H1 (cell line): ENCODE measurements around the gene MAN2C1. TPM values are rescaled to one million over a fixed set of nuclear protein-coding genes. Genes with fewer than 3 reads are reported as not detected.

Source experiments
- CTCF ChIA-PET: fragments of 300-600 bp; sonication (Branson Sonifier 250); formaldehyde crosslinking; loops from one replicate; lab custom pipeline; 2021; ENCODE audit not compliant: partially characterized antibody; lab: Charles Lee
- POLR2A ChIA-PET: fragments of 300-600 bp; sonication (Branson Sonifier 250); formaldehyde crosslinking; loops from one replicate; lab custom pipeline; 2021; ENCODE audit warnings: inconsistent platforms; ENCODE audit not compliant: partially characterized antibody; lab: Charles Lee
- DNase-seq, 2 experiments: peaks; one replicate each; pipeline versions ENCODE4 v3.0.0 to v3.0.0-alpha.2; 2010 to 2022; ENCODE audit warnings: low spot score in 2 of 2, low read depth in 1 of 2, mixed read lengths in 1 of 2
- FAIRE-seq: peaks from 2 replicates; lab custom pipeline; 2011; peaks lifted over from hg19 to GRCh38; lab: Jason Lieb, UNC
- H2AFZ ChIP-seq: 2 replicates; pipeline ENCODE4 v1.8.1; 2012; ENCODE audit warnings: low read length, inconsistent platforms
- H2AK5ac ChIP-seq: 2 replicates; pipeline ENCODE4 v1.6.1; 2013; ENCODE audit warnings: low read depth, low read length
- H2BK120ac ChIP-seq: replicated peaks from 2 replicates; pipeline ENCODE3; 2013; ENCODE audit warnings: low read depth, low read length, inconsistent platforms
- H2BK12ac ChIP-seq: 2 replicates; pipeline ENCODE4 v1.6.1; 2013; ENCODE audit warnings: low read depth, low read length
- H2BK15ac ChIP-seq: 2 replicates; pipeline ENCODE4 v1.6.1; 2013; ENCODE audit warnings: low read length
- H2BK20ac ChIP-seq: 2 replicates; pipeline ENCODE4 v1.6.1; 2013; ENCODE audit warnings: low read length
- H2BK5ac ChIP-seq: 2 replicates; pipeline ENCODE4 v1.6.1; 2013; ENCODE audit warnings: low read depth, low read length
- H3K14ac ChIP-seq: 2 replicates; pipeline ENCODE4 v1.6.1; 2013; ENCODE audit warnings: inconsistent platforms; ENCODE audit not compliant: insufficient read length
- H3K18ac ChIP-seq: 2 replicates; pipeline ENCODE4 v1.6.1; 2013; ENCODE audit warnings: low read length; ENCODE audit errors: extremely low read depth
- H3K23ac ChIP-seq: 2 replicates; pipeline ENCODE4 v1.6.1; 2013; ENCODE audit warnings: inconsistent platforms; ENCODE audit not compliant: insufficient read length
- H3K23me2 ChIP-seq: 2 replicates; pipeline ENCODE4 v1.6.1; 2013; ENCODE audit warnings: low read depth, low read length
- H3K27ac ChIP-seq: 2 replicates; pipeline ENCODE4 v1.6.1; 2011; ENCODE audit warnings: low read depth, low read length, inconsistent platforms
- H3K27me3 ChIP-seq, 4 experiments: replicated peaks in 1 of 4; 1 replicate in 1 of 4; 2 replicates in 3 of 4; pipeline versions ENCODE4 v1.6.1 to v1.8.1; 2011 to 2013; ENCODE audit warnings: low read length in 3 of 4, mild to moderate bottlenecking in 3 of 4, inconsistent platforms in 2 of 4, mixed read lengths in 2 of 4, moderate library complexity in 1 of 4; ENCODE audit not compliant: control insufficient read depth in 3 of 4, insufficient read depth in 3 of 4; ENCODE audit errors: extremely low read depth in 1 of 4
- H3K36me3 ChIP-seq, 4 experiments: 2 replicates each; pipeline versions ENCODE4 v1.6.1 to v1.8.1; 2011 to 2013; ENCODE audit warnings: mild to moderate bottlenecking in 4 of 4, low read length in 3 of 4, moderate library complexity in 2 of 4, control low read depth in 1 of 4, inconsistent platforms in 1 of 4; ENCODE audit not compliant: insufficient read depth in 4 of 4, control insufficient read depth in 2 of 4
- H3K4ac ChIP-seq: replicated peaks from 2 replicates; pipeline ENCODE3; 2013; ENCODE audit warnings: low read length, low read depth, mixed read lengths, inconsistent platforms; ENCODE audit not compliant: insufficient read length
- H3K4me1 ChIP-seq, 4 experiments: replicated peaks in 1 of 4; 1 replicate in 1 of 4; 2 replicates in 3 of 4; pipeline versions ENCODE4 v1.6.1 to v1.8.1; 2011 to 2013; ENCODE audit warnings: low read length in 3 of 4, inconsistent platforms in 2 of 4, mixed read lengths in 1 of 4; ENCODE audit not compliant: insufficient read depth in 4 of 4, control insufficient read depth in 3 of 4
- H3K4me2 ChIP-seq, 2 experiments: 2 replicates each; pipeline versions ENCODE4 v1.6.1 to v1.8.1; 2011 to 2013; ENCODE audit warnings: low read depth in 2 of 2, low read length in 2 of 2, control low read depth in 1 of 2, inconsistent platforms in 1 of 2, mild to moderate bottlenecking in 1 of 2; ENCODE audit not compliant: insufficient read depth in 1 of 2
- H3K4me3 ChIP-seq, 4 experiments: fragments of 200-600, 300-600 bp in 1 of 4; sonication (generic), shearing (Covaris generic), sonication (Bioruptor Twin) in 1 of 4; 2 replicates each; pipeline versions ENCODE4 v1.5.1 to v1.8.1; 2011 to 2016; ENCODE audit warnings: low read length in 4 of 4, low read depth in 3 of 4, control low read depth in 2 of 4, inconsistent platforms in 2 of 4, mild to moderate bottlenecking in 2 of 4, mixed read lengths in 1 of 4, moderate library complexity in 1 of 4; ENCODE audit not compliant: insufficient read depth in 2 of 4; ENCODE audit errors: extremely low read depth in 1 of 4
- H3K56ac ChIP-seq: replicated peaks from 2 replicates; pipeline ENCODE3; 2013; ENCODE audit warnings: low read depth, mild to moderate bottlenecking, mixed read lengths, low read length, inconsistent platforms; ENCODE audit not compliant: insufficient read length
- H3K79me1 ChIP-seq: 2 replicates; pipeline ENCODE4 v1.6.1; 2013; ENCODE audit warnings: low read depth, low read length, control low read depth
- H3K79me2 ChIP-seq, 2 experiments: 2 replicates each; pipeline versions ENCODE4 v1.6.1 to v1.8.1; 2012 to 2013; ENCODE audit warnings: low read length in 2 of 2, mild to moderate bottlenecking in 2 of 2, inconsistent platforms in 1 of 2; ENCODE audit not compliant: insufficient read depth in 2 of 2, control insufficient read depth in 1 of 2
- H3K9ac ChIP-seq, 4 experiments: replicated peaks in 1 of 4; 1 replicate in 1 of 4; 2 replicates in 3 of 4; pipeline versions ENCODE4 v1.6.1 to v1.8.1; 2011 to 2013; ENCODE audit warnings: low read depth in 3 of 4, low read length in 3 of 4, control low read depth in 2 of 4, mild to moderate bottlenecking in 2 of 4, moderate library complexity in 2 of 4, inconsistent platforms in 1 of 4; ENCODE audit errors: extremely low read depth in 1 of 4
- H3K9me3 ChIP-seq, 2 experiments: 2 replicates each; pipeline versions ENCODE4 v1.6.1 to v1.8.1; 2012 to 2013; ENCODE audit warnings: mild to moderate bottlenecking in 2 of 2, moderate library complexity in 2 of 2, control low read depth in 1 of 2, inconsistent platforms in 1 of 2, low read depth in 1 of 2, low read length in 1 of 2, mixed read lengths in 1 of 2; ENCODE audit not compliant: insufficient read depth in 2 of 2
- H4K20me1 ChIP-seq, 2 experiments: replicated peaks in 1 of 2; 2 replicates each; pipeline versions ENCODE3 to v1.8.1; 2011 to 2013; ENCODE audit warnings: inconsistent platforms in 2 of 2, low read length in 2 of 2, mild to moderate bottlenecking in 1 of 2; ENCODE audit not compliant: insufficient read depth in 2 of 2, control insufficient read depth in 1 of 2
- H4K5ac ChIP-seq: 2 replicates; pipeline ENCODE4 v1.6.1; 2013; ENCODE audit warnings: low read length, low read depth, mixed read lengths, inconsistent platforms; ENCODE audit not compliant: insufficient read length
- H4K8ac ChIP-seq: 2 replicates; pipeline ENCODE4 v1.8.0; 2013; ENCODE audit warnings: mild to moderate bottlenecking, moderate library complexity, low read length, inconsistent platforms; ENCODE audit not compliant: insufficient read depth; ENCODE audit errors: extremely low read depth
- H4K91ac ChIP-seq: replicated peaks from 2 replicates; pipeline ENCODE3; 2013; ENCODE audit warnings: low read length, mixed read lengths, inconsistent platforms; ENCODE audit not compliant: insufficient read length
- SP2 ChIP-seq: IDR thresholded peaks from 2 replicates; pipeline ENCODE4 v1.6.1; 2012; ENCODE audit warnings: mild to moderate bottlenecking, low read length, inconsistent platforms
- WGBS, 2 experiments: shearing (Covaris generic) in 1 of 2; methylation state at CpG; one replicate each; pipeline versions ENCODE4 v1.1.6 to v1.1.7; 2013 to 2015; ENCODE audit warnings: low lambda C conversion rate in 2 of 2, mixed read lengths in 2 of 2, inconsistent platforms in 1 of 2, low coverage in 1 of 2, missing lambda C conversion rate in 1 of 2; ENCODE audit not compliant: insufficient replicate concordance in 2 of 2, insufficient coverage in 1 of 2, insufficient read length in 1 of 2; ENCODE audit errors: extremely low coverage in 1 of 2, missing lambda C conversion rate in 1 of 2; 5-methylcytosine and 5-hydroxymethylcytosine counted together
- polyA plus RNA-seq, 7 experiments: library from polyadenylated mRNA; depleted of rRNA in 3 of 7; stranded (reverse) in 5 of 7; unstranded in 2 of 7; fragments of >200 nt in 5 of 7; fragments of 200-250 nt in 2 of 7; gene quantifications; 1 replicate in 5 of 7; 2 replicates in 1 of 7; 4 replicates in 1 of 7; pipeline versions ENCODE4 v1.2.1 to v1.2.3, GENCODE V29; 2011 to 2013; ENCODE audit warnings: missing spikeins in 2 of 7, mixed read lengths in 2 of 7
- total RNA-seq: library from RNA; stranded (reverse); fragmentation: NEBNext Ultra II Directional; extraction: Animal tissue kit (Norgen Biotek cat#: 25700); gene quantifications from 2 replicates; pipeline ENCODE4 v1.2.1, GENCODE V29; 2021
- TF ChIP-seq, protein P1 (sequence below): IDR thresholded peaks from 2 replicates; pipeline ENCODE4 v1.6.1; 2012; ENCODE audit warnings: inconsistent platforms

The MAN2C1 gene
- total and polyA plus RNA-seq, 2 of the 8 experiments (the other 6 are each of a cell fraction or from before 2014, with no cell fraction given), result 56.3 to 88.9 TPM

DNA sequence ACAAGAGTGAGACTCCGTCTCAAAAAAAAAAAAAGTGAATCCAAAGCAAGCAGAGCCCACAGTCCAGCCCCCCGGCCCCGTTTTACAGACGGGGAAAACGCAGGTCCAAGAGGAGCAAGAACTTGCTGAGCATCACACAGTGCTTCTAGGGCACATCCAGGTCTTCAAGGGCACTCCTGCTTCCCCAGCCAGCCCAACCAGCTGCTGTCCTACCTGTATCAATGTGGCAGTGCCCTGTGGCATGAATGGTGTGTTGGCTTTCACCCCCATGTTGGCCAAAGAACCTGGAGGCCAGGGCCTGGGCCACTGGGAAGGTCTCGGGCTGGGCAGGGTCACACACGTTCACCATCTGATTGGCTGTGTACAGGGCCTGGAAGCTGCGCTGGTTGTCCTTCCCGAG lies 4.6 kb downstream of the MAN2C1 start:
- Histone ChIP-seq H3K9me3 (no peaks in the 10 kb centered on the region), H3K23me2 (peaks cover 2% of the 10 kb centered on the region)
- TF ChIP-seq SP2, result no peak
- TF ChIP-seq, protein P1, sequence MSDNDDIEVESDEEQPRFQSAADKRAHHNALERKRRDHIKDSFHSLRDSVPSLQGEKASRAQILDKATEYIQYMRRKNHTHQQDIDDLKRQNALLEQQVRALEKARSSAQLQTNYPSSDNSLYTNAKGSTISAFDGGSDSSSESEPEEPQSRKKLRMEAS, result no peak
- TF ChIP-seq, all 59 proteins: peak for 0
- no peak overlapping the region for H2AK5ac ChIP-seq
- H3K14ac ChIP-seq, result no peak overlapping the region
- H2AFZ ChIP-seq, result no peak overlapping the region
- H4K5ac ChIP-seq, result no peak overlapping the region
- no peaks in the 10 kb centered on the region for H3K27me3 ChIP-seq
- H4K20me1 ChIP-seq, result peaks cover 0 to 5% of the 10 kb centered on the region in 2 experiments
- no peak overlapping the region for H2BK15ac ChIP-seq
- H3K79me2 ChIP-seq, result no peaks in the 10 kb centered on the region
- DNase-seq (no peak), FAIRE-seq (no peak)
- H3K4me3 ChIP-seq, result no peak overlapping the region
- H4K91ac ChIP-seq, result no peak overlapping the region
- H3K56ac ChIP-seq, result no peak overlapping the region
- peaks cover 0 to 10% (median 5%) of the 10 kb centered on the region in 4 experiments; a peak in 5 of 8 replicates for H3K36me3 ChIP-seq
- H2BK120ac ChIP-seq, result no peak overlapping the region
- H3K4ac ChIP-seq, result no peak overlapping the region
- no peak overlapping the region for H3K9ac ChIP-seq
- H3K27ac ChIP-seq, result no peak overlapping the region
- H2BK12ac ChIP-seq, result no peak overlapping the region
- H3K79me1 ChIP-seq, result no peaks in the 10 kb centered on the region
- no peak overlapping the region for H2BK20ac ChIP-seq
- H3K18ac ChIP-seq, result no peak overlapping the region
- ChIA-PET CTCF (interaction anchor here (1.2 to 1.8 kb wide), 2 partner anchors 10 to 35 kb away, joined by 3 to 11 read pairs; no protein-coding TSS in a partner anchor), POLR2A (interaction anchor here (0.6 to 6.5 kb wide), 5 partner anchors 8 to 360 kb away, joined by 3 to 69 read pairs (median 4); partner anchors contain the start of gene NEIL1)
- 91% methylated on average over 9 of the region's 9 CpGs; no CpG with 5 or more reads in 1 of the 2 experiments for WGBS, 2 experiments
- no peak overlapping the region for H2BK5ac ChIP-seq
- no peak overlapping the region for H3K23ac ChIP-seq
- peaks cover 0 to 4% (median 1%) of the 10 kb centered on the region in 4 experiments; a peak in 4 of 7 replicates for H3K4me1 ChIP-seq
- H4K8ac ChIP-seq, result peak overlapping the region; percentile 35; the same call in 1 of the 2 replicates
- no peak overlapping the region for H3K4me2 ChIP-seq
